H1 (cell line): ENCODE results near the gene NCAPD2. TPM values are rescaled to one million over a fixed set of nuclear protein-coding genes. Genes with fewer than 3 reads are reported as not detected.

Experiments used
- CTCF ChIA-PET: fragments of 300-600 bp; sonication (Branson Sonifier 250); formaldehyde crosslinking; loops from one replicate; lab custom pipeline; 2021; ENCODE audit not compliant: partially characterized antibody; lab: Charles Lee
- POLR2A ChIA-PET: fragments of 300-600 bp; sonication (Branson Sonifier 250); formaldehyde crosslinking; loops from one replicate; lab custom pipeline; 2021; ENCODE audit warnings: inconsistent platforms; ENCODE audit not compliant: partially characterized antibody; lab: Charles Lee
- DNase-seq, 2 experiments: peaks; one replicate each; pipeline versions ENCODE4 v3.0.0 to v3.0.0-alpha.2; 2010 to 2022; ENCODE audit warnings: low spot score in 2 of 2, low read depth in 1 of 2, mixed read lengths in 1 of 2
- FAIRE-seq: peaks from 2 replicates; lab custom pipeline; 2011; peaks lifted over from hg19 to GRCh38; lab: Jason Lieb, UNC
- H2AFZ ChIP-seq: 2 replicates; pipeline ENCODE4 v1.8.1; 2012; ENCODE audit warnings: low read length, inconsistent platforms
- H2AK5ac ChIP-seq: 2 replicates; pipeline ENCODE4 v1.6.1; 2013; ENCODE audit warnings: low read depth, low read length
- H2BK120ac ChIP-seq: replicated peaks from 2 replicates; pipeline ENCODE3; 2013; ENCODE audit warnings: low read depth, low read length, inconsistent platforms
- H2BK12ac ChIP-seq: 2 replicates; pipeline ENCODE4 v1.6.1; 2013; ENCODE audit warnings: low read depth, low read length
- H2BK15ac ChIP-seq: 2 replicates; pipeline ENCODE4 v1.6.1; 2013; ENCODE audit warnings: low read length
- H2BK20ac ChIP-seq: 2 replicates; pipeline ENCODE4 v1.6.1; 2013; ENCODE audit warnings: low read length
- H2BK5ac ChIP-seq: 2 replicates; pipeline ENCODE4 v1.6.1; 2013; ENCODE audit warnings: low read depth, low read length
- H3K14ac ChIP-seq: 2 replicates; pipeline ENCODE4 v1.6.1; 2013; ENCODE audit warnings: inconsistent platforms; ENCODE audit not compliant: insufficient read length
- H3K18ac ChIP-seq: 2 replicates; pipeline ENCODE4 v1.6.1; 2013; ENCODE audit warnings: low read length; ENCODE audit errors: extremely low read depth
- H3K23ac ChIP-seq: 2 replicates; pipeline ENCODE4 v1.6.1; 2013; ENCODE audit warnings: inconsistent platforms; ENCODE audit not compliant: insufficient read length
- H3K23me2 ChIP-seq: 2 replicates; pipeline ENCODE4 v1.6.1; 2013; ENCODE audit warnings: low read depth, low read length
- H3K27ac ChIP-seq: 2 replicates; pipeline ENCODE4 v1.6.1; 2011; ENCODE audit warnings: low read depth, low read length, inconsistent platforms
- H3K27me3 ChIP-seq, 4 experiments: replicated peaks in 1 of 4; 1 replicate in 1 of 4; 2 replicates in 3 of 4; pipeline versions ENCODE4 v1.6.1 to v1.8.1; 2011 to 2013; ENCODE audit warnings: low read length in 3 of 4, mild to moderate bottlenecking in 3 of 4, inconsistent platforms in 2 of 4, mixed read lengths in 2 of 4, moderate library complexity in 1 of 4; ENCODE audit not compliant: control insufficient read depth in 3 of 4, insufficient read depth in 3 of 4; ENCODE audit errors: extremely low read depth in 1 of 4
- H3K36me3 ChIP-seq, 4 experiments: 2 replicates each; pipeline versions ENCODE4 v1.6.1 to v1.8.1; 2011 to 2013; ENCODE audit warnings: mild to moderate bottlenecking in 4 of 4, low read length in 3 of 4, moderate library complexity in 2 of 4, control low read depth in 1 of 4, inconsistent platforms in 1 of 4; ENCODE audit not compliant: insufficient read depth in 4 of 4, control insufficient read depth in 2 of 4
- H3K4ac ChIP-seq: replicated peaks from 2 replicates; pipeline ENCODE3; 2013; ENCODE audit warnings: low read length, low read depth, mixed read lengths, inconsistent platforms; ENCODE audit not compliant: insufficient read length
- H3K4me1 ChIP-seq, 4 experiments: replicated peaks in 1 of 4; 1 replicate in 1 of 4; 2 replicates in 3 of 4; pipeline versions ENCODE4 v1.6.1 to v1.8.1; 2011 to 2013; ENCODE audit warnings: low read length in 3 of 4, inconsistent platforms in 2 of 4, mixed read lengths in 1 of 4; ENCODE audit not compliant: insufficient read depth in 4 of 4, control insufficient read depth in 3 of 4
- H3K4me2 ChIP-seq, 2 experiments: 2 replicates each; pipeline versions ENCODE4 v1.6.1 to v1.8.1; 2011 to 2013; ENCODE audit warnings: low read depth in 2 of 2, low read length in 2 of 2, control low read depth in 1 of 2, inconsistent platforms in 1 of 2, mild to moderate bottlenecking in 1 of 2; ENCODE audit not compliant: insufficient read depth in 1 of 2
- H3K4me3 ChIP-seq, 4 experiments: fragments of 200-600, 300-600 bp in 1 of 4; sonication (generic), shearing (Covaris generic), sonication (Bioruptor Twin) in 1 of 4; 2 replicates each; pipeline versions ENCODE4 v1.5.1 to v1.8.1; 2011 to 2016; ENCODE audit warnings: low read length in 4 of 4, low read depth in 3 of 4, control low read depth in 2 of 4, inconsistent platforms in 2 of 4, mild to moderate bottlenecking in 2 of 4, mixed read lengths in 1 of 4, moderate library complexity in 1 of 4; ENCODE audit not compliant: insufficient read depth in 2 of 4; ENCODE audit errors: extremely low read depth in 1 of 4
- H3K56ac ChIP-seq: replicated peaks from 2 replicates; pipeline ENCODE3; 2013; ENCODE audit warnings: low read depth, mild to moderate bottlenecking, mixed read lengths, low read length, inconsistent platforms; ENCODE audit not compliant: insufficient read length
- H3K79me1 ChIP-seq: 2 replicates; pipeline ENCODE4 v1.6.1; 2013; ENCODE audit warnings: low read depth, low read length, control low read depth
- H3K79me2 ChIP-seq, 2 experiments: 2 replicates each; pipeline versions ENCODE4 v1.6.1 to v1.8.1; 2012 to 2013; ENCODE audit warnings: low read length in 2 of 2, mild to moderate bottlenecking in 2 of 2, inconsistent platforms in 1 of 2; ENCODE audit not compliant: insufficient read depth in 2 of 2, control insufficient read depth in 1 of 2
- H3K9ac ChIP-seq, 4 experiments: replicated peaks in 1 of 4; 1 replicate in 1 of 4; 2 replicates in 3 of 4; pipeline versions ENCODE4 v1.6.1 to v1.8.1; 2011 to 2013; ENCODE audit warnings: low read depth in 3 of 4, low read length in 3 of 4, control low read depth in 2 of 4, mild to moderate bottlenecking in 2 of 4, moderate library complexity in 2 of 4, inconsistent platforms in 1 of 4; ENCODE audit errors: extremely low read depth in 1 of 4
- H3K9me3 ChIP-seq, 2 experiments: 2 replicates each; pipeline versions ENCODE4 v1.6.1 to v1.8.1; 2012 to 2013; ENCODE audit warnings: mild to moderate bottlenecking in 2 of 2, moderate library complexity in 2 of 2, control low read depth in 1 of 2, inconsistent platforms in 1 of 2, low read depth in 1 of 2, low read length in 1 of 2, mixed read lengths in 1 of 2; ENCODE audit not compliant: insufficient read depth in 2 of 2
- H4K20me1 ChIP-seq, 2 experiments: replicated peaks in 1 of 2; 2 replicates each; pipeline versions ENCODE3 to v1.8.1; 2011 to 2013; ENCODE audit warnings: inconsistent platforms in 2 of 2, low read length in 2 of 2, mild to moderate bottlenecking in 1 of 2; ENCODE audit not compliant: insufficient read depth in 2 of 2, control insufficient read depth in 1 of 2
- H4K5ac ChIP-seq: 2 replicates; pipeline ENCODE4 v1.6.1; 2013; ENCODE audit warnings: low read length, low read depth, mixed read lengths, inconsistent platforms; ENCODE audit not compliant: insufficient read length
- H4K8ac ChIP-seq: 2 replicates; pipeline ENCODE4 v1.8.0; 2013; ENCODE audit warnings: mild to moderate bottlenecking, moderate library complexity, low read length, inconsistent platforms; ENCODE audit not compliant: insufficient read depth; ENCODE audit errors: extremely low read depth
- H4K91ac ChIP-seq: replicated peaks from 2 replicates; pipeline ENCODE3; 2013; ENCODE audit warnings: low read length, mixed read lengths, inconsistent platforms; ENCODE audit not compliant: insufficient read length
- CTBP2 ChIP-seq: IDR thresholded peaks from 2 replicates; pipeline ENCODE4 v1.7.0; 2011; ENCODE audit warnings: borderline replicate concordance, mild to moderate bottlenecking, moderate library complexity, mixed read lengths, low read length; ENCODE audit not compliant: insufficient read depth, insufficient read length
- E2F6 ChIP-seq: IDR thresholded peaks from 2 replicates; pipeline ENCODE4 v1.6.1; 2012; ENCODE audit warnings: inconsistent platforms
- EZH2 ChIP-seq: fragments of 200-600 bp; sonication (generic); IDR thresholded peaks from 2 replicates; pipeline ENCODE4 v1.7.1; 2012; ENCODE audit warnings: low read depth, mild to moderate bottlenecking, moderate library complexity, low read length, inconsistent platforms; ENCODE audit not compliant: severe bottlenecking
- FOSL1 ChIP-seq: IDR thresholded peaks from 2 replicates; pipeline ENCODE4 v1.6.1; 2011; ENCODE audit warnings: mild to moderate bottlenecking, low read depth, low read length, moderate library complexity; ENCODE audit not compliant: insufficient read depth
- MAX ChIP-seq: IDR thresholded peaks from 2 replicates; pipeline ENCODE4 v1.6.1; 2012; ENCODE audit warnings: inconsistent platforms
- PHF8 ChIP-seq: fragments of 200-600 bp; sonication (generic); conservative IDR thresholded peaks from 2 replicates; pipeline ENCODE4 v1.7.1; 2012; ENCODE audit warnings: low read depth, mild to moderate bottlenecking, inconsistent platforms, low read length, moderate library complexity
- POLR2AphosphoS5 ChIP-seq: IDR thresholded peaks from 2 replicates; pipeline ENCODE4 v1.6.1; 2011; ENCODE audit warnings: low read depth, low read length
- SIN3A ChIP-seq, 2 experiments: IDR thresholded peaks in 1 of 2; conservative IDR thresholded peaks in 1 of 2; 2 replicates each; pipeline ENCODE4 v1.6.1; 2011 to 2012; ENCODE audit warnings: low read length in 2 of 2, improper control_type of control experiment in 1 of 2, low read depth in 1 of 2, mild to moderate bottlenecking in 1 of 2
- SIRT6 ChIP-seq: IDR thresholded peaks from one replicate; pipeline ENCODE4 v1.7.1; 2012; ENCODE audit warnings: low read length, inconsistent platforms
- SIX5 ChIP-seq: IDR thresholded peaks from 2 replicates; pipeline ENCODE4 v1.6.1; 2011; ENCODE audit warnings: mild to moderate bottlenecking, low read depth, low read length
- SP4 ChIP-seq: IDR thresholded peaks from 2 replicates; pipeline ENCODE4 v1.6.1; 2012; ENCODE audit warnings: low read length, inconsistent platforms
- TBP ChIP-seq: IDR thresholded peaks from 2 replicates; pipeline ENCODE4 v1.6.1; 2011; ENCODE audit warnings: low read depth, low read length, improper control_type of control experiment
- WGBS, 2 experiments: shearing (Covaris generic) in 1 of 2; methylation state at CpG; one replicate each; pipeline versions ENCODE4 v1.1.6 to v1.1.7; 2013 to 2015; ENCODE audit warnings: low lambda C conversion rate in 2 of 2, mixed read lengths in 2 of 2, inconsistent platforms in 1 of 2, low coverage in 1 of 2, missing lambda C conversion rate in 1 of 2; ENCODE audit not compliant: insufficient replicate concordance in 2 of 2, insufficient coverage in 1 of 2, insufficient read length in 1 of 2; ENCODE audit errors: extremely low coverage in 1 of 2, missing lambda C conversion rate in 1 of 2; 5-methylcytosine and 5-hydroxymethylcytosine counted together
- polyA plus RNA-seq, 7 experiments: library from polyadenylated mRNA; depleted of rRNA in 3 of 7; stranded (reverse) in 5 of 7; unstranded in 2 of 7; fragments of >200 nt in 5 of 7; fragments of 200-250 nt in 2 of 7; gene quantifications; 1 replicate in 5 of 7; 2 replicates in 1 of 7; 4 replicates in 1 of 7; pipeline versions ENCODE4 v1.2.1 to v1.2.3, GENCODE V29; 2011 to 2013; ENCODE audit warnings: missing spikeins in 2 of 7, mixed read lengths in 2 of 7
- total RNA-seq: library from RNA; stranded (reverse); fragmentation: NEBNext Ultra II Directional; extraction: Animal tissue kit (Norgen Biotek cat#: 25700); gene quantifications from 2 replicates; pipeline ENCODE4 v1.2.1, GENCODE V29; 2021

NCAPD2 gene
- total and polyA plus RNA-seq, 2 of the 8 experiments (the other 6 are each of a cell fraction or from before 2014, with no cell fraction given): 55.8 to 132 TPM

- H2BK20ac ChIP-seq: no peak overlapping the region
- ChIA-PET POLR2A (interaction anchor here (1.6 to 3.0 kb wide), 3 partner anchors 14 to 40 kb away, joined by 12 to 17 read pairs (median 14); no protein-coding TSS in a partner anchor), CTCF (interaction anchor here (0.8 to 10.5 kb wide), 33 partner anchors 8 to 159 kb away, joined by 3 to 202 read pairs (median 9); partner anchors contain the start of genes CD27, TAPBPL and TNFRSF1A)
- H3K18ac ChIP-seq: no peak overlapping the region
- no peak overlapping the region for H2AK5ac ChIP-seq
- H3K79me1 ChIP-seq: peaks cover under 1% of the 10 kb centered on the region
- no peak overlapping the region for H3K4ac ChIP-seq
- no peaks in the 10 kb centered on the region for H3K27me3 ChIP-seq
- no peak overlapping the region for H2AFZ ChIP-seq
- no peak overlapping the region for H3K9ac ChIP-seq
- 89% methylated on average over 8 of the region's 8 CpGs; no CpG with 5 or more reads in 1 of the 2 experiments for WGBS, 2 experiments
- H3K9me3 ChIP-seq: no peaks in the 10 kb centered on the region
- no peak overlapping the region for H2BK12ac ChIP-seq
- peaks cover 0 to 12% of the 10 kb centered on the region in 2 experiments; a peak in 2 of 4 replicates for H3K79me2 ChIP-seq
- H4K91ac ChIP-seq: no peak overlapping the region
- no peak overlapping the region; the same call in 1 of the 2 replicates for H4K8ac ChIP-seq
- H3K27ac ChIP-seq: 0 out of 2 replicates have a peak overlapping the region, but pooled peaks have one; percentile 0
- H3K36me3 ChIP-seq: peaks cover 5 to 40% (median 26%) of the 10 kb centered on the region in 4 experiments
- H4K5ac ChIP-seq: no peak overlapping the region
- H2BK120ac ChIP-seq: no peak overlapping the region
- no peak overlapping the region for H2BK15ac ChIP-seq
- FAIRE-seq (no peak), DNase-seq (no peak)
- no peaks in the 10 kb centered on the region for H3K23me2 ChIP-seq
- H4K20me1 ChIP-seq: peaks cover 0 to 6% of the 10 kb centered on the region in 2 experiments
- no peak overlapping the region for H2BK5ac ChIP-seq
- no peak overlapping the region for H3K23ac ChIP-seq
- no peak overlapping the region for H3K14ac ChIP-seq
- peaks cover 0 to under 1% (median 0%) of the 10 kb centered on the region in 4 experiments; a peak in 1 of 7 replicates for H3K4me1 ChIP-seq
- H3K4me2 ChIP-seq: no peak overlapping the region
- no peak overlapping the region for H3K56ac ChIP-seq
- H3K4me3 ChIP-seq: no peak overlapping the region
- TF ChIP-seq SIN3A (conservative IDR thresholded peaks at IDR 0.05 in 1 of 2, IDR thresholded peaks at IDR 0.05 in 1 of 2; ENCODE audit: low read depth in 1 of 2, low read length in 2 of 2) (no peak), SP4 (no peak), EZH2 (no peak), FOSL1 (no peak), MAX (no peak), TBP (no peak), SIRT6 (no peak), SIX5 (no peak), PHF8 (no peak), E2F6 (no peak), POLR2AphosphoS5 (no peak), CTBP2 (no peak)
Observed at GRCh38 chr12:6464531-6464930, 29.4 kb upstream of the NCAPD2 start.
